SK-N-SH (cell line): Measurements from ENCODE around the gene GDPD5. TPM values are rescaled to one million over a fixed set of nuclear protein-coding genes. Genes with fewer than 3 reads are reported as not detected.

Experiments used
- CTCF ChIA-PET: fragments of 300-600, 350-600 bp; formaldehyde crosslinking; extraction: SDS; loops from one replicate; lab custom pipeline; 2021; lab: Yijun Ruan, JAX
- POLR2A ChIA-PET: fragments of 350-600 bp; sonication (Branson Sonifier 250); formaldehyde crosslinking; extraction: SDS; loops from one replicate; lab custom pipeline; 2020; ENCODE audit warnings: antibody characterized with exemption, inconsistent platforms; lab: Yijun Ruan, JAX
- DNase-seq: peaks from one replicate; pipeline ENCODE4 v3.0.0; 2012
- H2AFZ ChIP-seq: fragments of 200-600 bp; sonication (generic); 2 replicates; pipeline ENCODE4 v1.8.1; 2016; ENCODE audit warnings: antibody characterized with exemption, mild to moderate bottlenecking, low read depth
- H3F3A ChIP-seq: fragments of 200-600 bp; sonication (generic); replicated peaks from 2 replicates; pipeline ENCODE3; 2016; ENCODE audit warnings: antibody characterized with exemption, mild to moderate bottlenecking; ENCODE audit not compliant: insufficient read depth
- H3K27ac ChIP-seq, 2 experiments: fragments of 200-500 bp in 1 of 2; fragments of 200-600 bp in 1 of 2; sonication (Bioruptor generic) in 1 of 2; sonication (generic), shearing (Covaris generic) in 1 of 2; 2 replicates each; pipeline versions ENCODE4 v1.5.1 to v1.6.1; 2014 to 2016; ENCODE audit warnings: low read depth in 2 of 2, inconsistent platforms in 1 of 2, low read length in 1 of 2, mild to moderate bottlenecking in 1 of 2, mixed read lengths in 1 of 2
- H3K27me3 ChIP-seq: fragments of 200-600 bp; sonication (generic), shearing (Covaris generic); 2 replicates; pipeline ENCODE4 v1.6.1; 2016; ENCODE audit warnings: mixed run types; ENCODE audit not compliant: insufficient read depth
- H3K36me3 ChIP-seq, 2 experiments: fragments of 200-500 bp in 1 of 2; fragments of 200-600 bp in 1 of 2; sonication (Bioruptor generic) in 1 of 2; sonication (generic) in 1 of 2; replicated peaks in 1 of 2; 2 replicates each; pipeline versions ENCODE3 to v1.5.1; 2014 to 2016; ENCODE audit warnings: low read length in 1 of 2, mild to moderate bottlenecking in 1 of 2; ENCODE audit not compliant: insufficient read depth in 2 of 2, control insufficient read depth in 1 of 2
- H3K4me1 ChIP-seq, 2 experiments: fragments of 200-500 bp in 1 of 2; fragments of 200-600 bp in 1 of 2; sonication (Bioruptor generic) in 1 of 2; sonication (generic), shearing (Covaris generic) in 1 of 2; 2 replicates each; pipeline versions ENCODE4 v1.5.1 to v1.6.1; 2014 to 2016; ENCODE audit warnings: low read depth in 1 of 2, low read length in 1 of 2, mixed run types in 1 of 2; ENCODE audit not compliant: insufficient read depth in 2 of 2, control insufficient read depth in 1 of 2
- H3K4me2 ChIP-seq: fragments of 200-600 bp; sonication (generic), shearing (Covaris generic); 2 replicates; pipeline ENCODE4 v1.6.1; 2017; ENCODE audit warnings: mixed run types
- H3K4me3 ChIP-seq, 2 experiments: fragments of 200-500 bp in 1 of 2; fragments of 200-600 bp in 1 of 2; sonication (Bioruptor generic) in 1 of 2; sonication (generic), shearing (Covaris generic) in 1 of 2; 2 replicates each; pipeline versions ENCODE4 v1.5.1 to v1.8.1; 2014 to 2016; ENCODE audit warnings: low read depth in 2 of 2, inconsistent platforms in 1 of 2, low read length in 1 of 2, mild to moderate bottlenecking in 1 of 2, mixed read lengths in 1 of 2, moderate library complexity in 1 of 2
- H3K79me2 ChIP-seq: fragments of 200-600 bp; sonication (generic); 2 replicates; pipeline ENCODE4 v1.8.1; 2017; ENCODE audit warnings: mild to moderate bottlenecking; ENCODE audit not compliant: insufficient read depth
- H3K9ac ChIP-seq: fragments of 200-600 bp; sonication (generic); 2 replicates; pipeline ENCODE4 v1.6.1; 2017; ENCODE audit warnings: mixed run types
- H3K9me2 ChIP-seq: fragments of 200-600 bp; sonication (generic); 2 replicates; pipeline ENCODE4 v1.6.1; 2017; ENCODE audit warnings: mixed run types
- H3K9me3 ChIP-seq: fragments of 200-600 bp; sonication (generic); 2 replicates; pipeline ENCODE4 v1.6.1; 2017; ENCODE audit warnings: mixed run types, mild to moderate bottlenecking, moderate library complexity
- H4K20me1 ChIP-seq: fragments of 200-600 bp; sonication (generic); 2 replicates; pipeline ENCODE4 v1.6.1; 2017; ENCODE audit warnings: mild to moderate bottlenecking, mixed run types; ENCODE audit not compliant: insufficient read depth
- CTCF ChIP-seq: fragments of 200-600 bp; sonication (generic); IDR thresholded peaks from 2 replicates; pipeline ENCODE4 v1.6.1; 2017; ENCODE audit warnings: antibody characterized with exemption, mild to moderate bottlenecking, moderate library complexity
- ELF1 ChIP-seq: IDR thresholded peaks from 2 replicates; pipeline ENCODE4 v1.4.0; 2012
- EZH2phosphoT487 ChIP-seq: fragments of 200-600 bp; sonication (generic); IDR thresholded peaks from 2 replicates; pipeline ENCODE4 v1.6.1; 2017; ENCODE audit warnings: low read depth, mixed run types, mild to moderate bottlenecking, antibody characterized with exemption, moderate library complexity, borderline replicate concordance
- FOSL2 ChIP-seq: IDR thresholded peaks from 2 replicates; pipeline ENCODE4 v1.4.0; 2012; ENCODE audit warnings: low read depth, mild to moderate bottlenecking, moderate library complexity, borderline replicate concordance
- FOXJ3 ChIP-seq: sonication (generic); formaldehyde crosslinking; IDR thresholded peaks from 2 replicates; pipeline ENCODE4 v1.5.1; 2020; ENCODE audit warnings: mild to moderate bottlenecking, missing genetic modification reagents
- GATA2 ChIP-seq: sonication (generic); formaldehyde crosslinking; IDR thresholded peaks from 2 replicates; pipeline ENCODE4 v1.5.0; 2020; ENCODE audit warnings: mild to moderate bottlenecking, missing genetic modification reagents
- IRF3 ChIP-seq: fragments of 150-350 bp; IDR thresholded peaks from 2 replicates; pipeline ENCODE4 v1.6.1; 2016; ENCODE audit warnings: mild to moderate bottlenecking, low read depth, low read length
- NFIC ChIP-seq: IDR thresholded peaks from 2 replicates; pipeline ENCODE4 v1.4.0; 2012; ENCODE audit warnings: borderline replicate concordance
- SIN3A ChIP-seq: IDR thresholded peaks from 2 replicates; pipeline ENCODE4 v1.6.1; 2012; ENCODE audit warnings: low read depth, mild to moderate bottlenecking, low read length, moderate library complexity, borderline replicate concordance
- TAF1 ChIP-seq: IDR thresholded peaks from 2 replicates; pipeline ENCODE4 v1.6.1; 2012; ENCODE audit warnings: low read depth, mild to moderate bottlenecking, low read length, moderate library complexity, borderline replicate concordance
- TCF12 ChIP-seq: IDR thresholded peaks from 2 replicates; pipeline ENCODE4 v1.4.0; 2012
- TEAD4 ChIP-seq: IDR thresholded peaks from 2 replicates; pipeline ENCODE4 v1.4.0; 2012; ENCODE audit warnings: mild to moderate bottlenecking, borderline replicate concordance; ENCODE audit not compliant: insufficient read depth
- USF1 ChIP-seq: IDR thresholded peaks from 2 replicates; pipeline ENCODE4 v1.4.0; 2012; ENCODE audit warnings: low read depth, borderline replicate concordance
- USF2 ChIP-seq: fragments of 150-350 bp; IDR thresholded peaks from 2 replicates; pipeline ENCODE4 v1.6.1; 2017; ENCODE audit warnings: antibody characterized with exemption, low read length, low read depth, borderline replicate concordance
- WGBS: methylation state at CpG from one replicate; pipeline ENCODE4 v1.1.6; 2017; ENCODE audit warnings: low lambda C conversion rate; 5-methylcytosine and 5-hydroxymethylcytosine counted together
- polyA plus RNA-seq, 3 experiments: library from polyadenylated mRNA; depleted of rRNA; stranded (reverse); fragments of >200 nt; gene quantifications; 2 replicates each; pipeline ENCODE4 v1.2.3, GENCODE V29; 2012
- TF ChIP-seq, protein P1 (sequence below): IDR thresholded peaks from 2 replicates; pipeline ENCODE4 v1.6.1; 2012; ENCODE audit warnings: mild to moderate bottlenecking, low read depth, low read length, moderate library complexity
- TF ChIP-seq, protein P2 (sequence below): IDR thresholded peaks from 2 replicates; pipeline ENCODE4 v1.4.0; 2012; ENCODE audit warnings: low read depth
- TF ChIP-seq, protein P3 (sequence below): IDR thresholded peaks from 2 replicates; pipeline ENCODE4 v1.4.0; 2012; ENCODE audit warnings: low read depth, borderline replicate concordance

Gene GDPD5
- polyA plus RNA-seq, 1 of the 3 experiments (the other 2 are of a cell fraction): 2.2 TPM

DNA sequence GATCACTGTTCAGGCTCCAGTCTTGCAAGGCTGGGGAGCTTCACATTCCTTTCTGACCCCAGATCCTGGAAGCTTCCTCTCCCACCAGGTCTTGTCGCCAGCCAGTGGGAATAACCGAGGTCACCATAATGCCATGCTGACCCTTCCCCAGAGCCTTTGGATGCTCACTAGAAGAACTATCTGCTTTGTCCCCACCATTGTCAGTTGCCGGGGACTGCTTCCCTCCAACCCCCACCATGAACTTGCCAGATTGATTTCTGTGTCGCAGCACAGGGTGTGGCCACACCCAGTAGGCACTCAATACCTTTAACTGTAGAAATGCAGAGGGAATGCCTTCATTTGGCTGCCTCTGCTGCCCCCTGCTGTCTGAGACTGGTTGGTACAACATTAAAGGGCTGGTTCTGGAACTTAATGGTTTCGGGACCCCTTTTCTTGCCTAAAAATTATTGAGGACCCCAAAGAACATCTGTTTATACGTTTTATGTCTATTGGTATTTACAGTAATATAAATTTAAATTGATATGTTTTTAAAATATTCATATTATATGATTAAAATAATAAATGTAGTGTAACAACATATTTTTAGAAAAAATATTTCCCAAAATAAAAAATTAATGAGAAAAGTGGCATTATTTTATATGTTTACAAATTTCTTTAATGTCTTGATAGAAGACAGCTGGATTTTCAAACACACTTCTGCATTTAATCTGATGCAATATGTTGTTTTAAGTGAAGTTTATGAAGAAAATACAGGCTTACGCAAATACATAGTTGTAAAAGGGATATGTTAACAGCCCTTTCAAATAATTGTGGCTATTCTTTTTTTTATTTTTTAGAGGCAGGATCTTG is 6.7 kb upstream of the GDPD5 start (continued):
- TF ChIP-seq, protein P1, sequence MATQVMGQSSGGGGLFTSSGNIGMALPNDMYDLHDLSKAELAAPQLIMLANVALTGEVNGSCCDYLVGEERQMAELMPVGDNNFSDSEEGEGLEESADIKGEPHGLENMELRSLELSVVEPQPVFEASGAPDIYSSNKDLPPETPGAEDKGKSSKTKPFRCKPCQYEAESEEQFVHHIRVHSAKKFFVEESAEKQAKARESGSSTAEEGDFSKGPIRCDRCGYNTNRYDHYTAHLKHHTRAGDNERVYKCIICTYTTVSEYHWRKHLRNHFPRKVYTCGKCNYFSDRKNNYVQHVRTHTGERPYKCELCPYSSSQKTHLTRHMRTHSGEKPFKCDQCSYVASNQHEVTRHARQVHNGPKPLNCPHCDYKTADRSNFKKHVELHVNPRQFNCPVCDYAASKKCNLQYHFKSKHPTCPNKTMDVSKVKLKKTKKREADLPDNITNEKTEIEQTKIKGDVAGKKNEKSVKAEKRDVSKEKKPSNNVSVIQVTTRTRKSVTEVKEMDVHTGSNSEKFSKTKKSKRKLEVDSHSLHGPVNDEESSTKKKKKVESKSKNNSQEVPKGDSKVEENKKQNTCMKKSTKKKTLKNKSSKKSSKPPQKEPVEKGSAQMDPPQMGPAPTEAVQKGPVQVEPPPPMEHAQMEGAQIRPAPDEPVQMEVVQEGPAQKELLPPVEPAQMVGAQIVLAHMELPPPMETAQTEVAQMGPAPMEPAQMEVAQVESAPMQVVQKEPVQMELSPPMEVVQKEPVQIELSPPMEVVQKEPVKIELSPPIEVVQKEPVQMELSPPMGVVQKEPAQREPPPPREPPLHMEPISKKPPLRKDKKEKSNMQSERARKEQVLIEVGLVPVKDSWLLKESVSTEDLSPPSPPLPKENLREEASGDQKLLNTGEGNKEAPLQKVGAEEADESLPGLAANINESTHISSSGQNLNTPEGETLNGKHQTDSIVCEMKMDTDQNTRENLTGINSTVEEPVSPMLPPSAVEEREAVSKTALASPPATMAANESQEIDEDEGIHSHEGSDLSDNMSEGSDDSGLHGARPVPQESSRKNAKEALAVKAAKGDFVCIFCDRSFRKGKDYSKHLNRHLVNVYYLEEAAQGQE: no peak
- TF ChIP-seq, protein P2, sequence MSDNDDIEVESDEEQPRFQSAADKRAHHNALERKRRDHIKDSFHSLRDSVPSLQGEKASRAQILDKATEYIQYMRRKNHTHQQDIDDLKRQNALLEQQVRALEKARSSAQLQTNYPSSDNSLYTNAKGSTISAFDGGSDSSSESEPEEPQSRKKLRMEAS: no peak

DNA sequence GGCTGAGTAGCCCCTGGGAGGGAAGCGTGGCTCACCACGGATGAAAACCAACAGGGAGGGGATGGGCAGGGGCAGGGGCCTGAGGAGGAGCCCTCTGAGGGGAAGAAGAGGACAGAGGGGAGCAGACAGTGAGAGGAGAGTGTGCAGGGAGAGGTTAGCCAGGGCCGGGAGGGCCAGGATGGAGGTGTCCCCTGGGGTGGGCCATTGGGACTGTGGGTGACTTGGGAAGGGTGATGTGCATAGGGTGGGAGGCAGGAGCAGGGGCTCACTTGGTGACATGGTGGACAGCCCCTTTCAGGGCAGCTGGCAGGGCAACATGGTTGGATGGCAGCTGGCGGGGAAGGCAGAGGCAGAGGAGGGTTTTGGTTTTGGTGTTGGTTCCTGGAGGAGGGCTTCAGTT is 5.6 kb upstream of the GDPD5 start:
- CTCF ChIA-PET: interaction anchor here (0.7 to 15.4 kb wide), 32 partner anchors 9 to 258 kb away, joined by 3 to 275 read pairs (median 6); partner anchors contain the start of gene KLHL35
- H3K79me2 ChIP-seq: no peaks in the 10 kb centered on the region
- TF ChIP-seq USF2 (no peak), NFIC (no peak), TEAD4 (no peak), CTCF (no peak), EZH2phosphoT487 (no peak), ELF1 (no peak), FOXJ3 (CRISPR knock-in tag) (no peak), TCF12 (no peak), SIN3A (no peak), GATA2 (CRISPR knock-in tag) (no peak), TAF1 (no peak), FOSL2 (no peak), IRF3 (no peak), USF1 (no peak)
- TF ChIP-seq, protein P3, sequence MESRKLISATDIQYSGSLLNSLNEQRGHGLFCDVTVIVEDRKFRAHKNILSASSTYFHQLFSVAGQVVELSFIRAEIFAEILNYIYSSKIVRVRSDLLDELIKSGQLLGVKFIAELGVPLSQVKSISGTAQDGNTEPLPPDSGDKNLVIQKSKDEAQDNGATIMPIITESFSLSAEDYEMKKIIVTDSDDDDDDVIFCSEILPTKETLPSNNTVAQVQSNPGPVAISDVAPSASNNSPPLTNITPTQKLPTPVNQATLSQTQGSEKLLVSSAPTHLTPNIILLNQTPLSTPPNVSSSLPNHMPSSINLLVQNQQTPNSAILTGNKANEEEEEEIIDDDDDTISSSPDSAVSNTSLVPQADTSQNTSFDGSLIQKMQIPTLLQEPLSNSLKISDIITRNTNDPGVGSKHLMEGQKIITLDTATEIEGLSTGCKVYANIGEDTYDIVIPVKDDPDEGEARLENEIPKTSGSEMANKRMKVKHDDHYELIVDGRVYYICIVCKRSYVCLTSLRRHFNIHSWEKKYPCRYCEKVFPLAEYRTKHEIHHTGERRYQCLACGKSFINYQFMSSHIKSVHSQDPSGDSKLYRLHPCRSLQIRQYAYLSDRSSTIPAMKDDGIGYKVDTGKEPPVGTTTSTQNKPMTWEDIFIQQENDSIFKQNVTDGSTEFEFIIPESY: no peak
- TF ChIP-seq, protein P2: no peak

More for the DNA sequence above, 5.6 kb upstream of the GDPD5 start:
- DNase-seq: no peak
- H3K4me2 ChIP-seq: no peak overlapping the region
- no peaks in the 10 kb centered on the region for H3K27me3 ChIP-seq
- H4K20me1 ChIP-seq: no peaks in the 10 kb centered on the region
- H3K27ac ChIP-seq: no peak overlapping the region
- WGBS: 90% methylated on average over 4 of the region's 4 CpGs
- POLR2A ChIA-PET: interaction anchor here (0.8 kb wide), 1 partner anchor 191 kb away, joined by 3 read pairs; no protein-coding TSS in a partner anchor
- no peaks in the 10 kb centered on the region for H3K9me3 ChIP-seq
- H3K4me3 ChIP-seq: no peak overlapping the region
- H3K9ac ChIP-seq: no peak overlapping the region
- H3K36me3 ChIP-seq: no peaks in the 10 kb centered on the region
- H3K9me2 ChIP-seq: no peaks in the 10 kb centered on the region
- no peak overlapping the region for H2AFZ ChIP-seq
- H3K4me1 ChIP-seq: peaks cover 0 to 2% of the 10 kb centered on the region in 2 experiments; a peak in 1 of 4 replicates
- no peaks in the 10 kb centered on the region for H3F3A ChIP-seq
